Renal cortex interstitium (tissue), 11 donors: ENCODE data around the gene PPP1R7. TPM values are rescaled to one million over a fixed set of nuclear protein-coding genes. Genes with fewer than 3 reads are reported as not detected.
"Not testable (repeated sequence)": the region's sequence is repeated elsewhere in the genome, so short reads cannot be mapped to it uniquely, and the experiment has no call there.

Source experiments
- DNase-seq, 11 donors: peaks; one replicate each; pipeline ENCODE4 v3.0.0-alpha.2; 2013; ENCODE audit warnings: low read depth in 9 of 11, low spot score in 4 of 11; ENCODE audit errors: extremely low read depth in 1 of 11
- polyA plus RNA-seq, 3 donors: library from polyadenylated mRNA; unstranded; fragments of 120-200 nt; gene quantifications; one replicate each; pipeline ENCODE4 v1.2.1, GENCODE V29; 2013; ENCODE audit not compliant: insufficient read length in 3 of 3

Gene PPP1R7
- polyA plus RNA-seq, 3 donors, result 66.9 to 84.2 (median 77.4) TPM

GRCh38 chr2:241182126-241182525, 31.9 kb downstream of the PPP1R7 start:
- DNase-seq, result no peak

DNA sequence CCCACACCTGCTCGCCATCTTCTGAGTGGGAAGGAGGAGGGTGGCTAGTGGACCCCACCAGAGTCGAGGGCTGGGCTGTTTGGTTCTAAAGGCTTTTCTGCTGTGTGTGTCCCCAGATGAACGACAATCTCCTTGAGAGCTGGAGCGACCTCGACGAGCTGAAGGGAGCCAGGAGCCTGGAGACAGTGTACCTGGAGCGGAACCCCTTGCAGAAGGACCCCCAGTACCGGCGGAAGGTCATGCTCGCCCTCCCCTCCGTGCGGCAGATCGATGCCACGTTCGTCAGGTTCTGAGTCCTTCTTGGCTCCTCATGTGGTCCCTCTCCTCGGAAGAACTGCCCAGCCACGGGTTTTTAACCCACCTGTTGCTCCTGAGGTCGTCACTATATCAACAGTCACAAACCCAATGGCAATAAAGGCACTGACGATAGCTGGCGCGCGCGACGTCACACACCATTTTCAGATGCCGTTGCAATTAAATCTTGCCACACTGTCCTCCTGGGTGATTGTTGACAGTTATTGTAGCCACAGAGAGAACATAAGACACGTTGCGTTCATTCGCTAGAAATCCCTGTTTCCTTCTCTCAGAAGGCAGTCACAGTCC, 32.4 kb downstream of the PPP1R7 start:
- DNase-seq, result no peak

DNA sequence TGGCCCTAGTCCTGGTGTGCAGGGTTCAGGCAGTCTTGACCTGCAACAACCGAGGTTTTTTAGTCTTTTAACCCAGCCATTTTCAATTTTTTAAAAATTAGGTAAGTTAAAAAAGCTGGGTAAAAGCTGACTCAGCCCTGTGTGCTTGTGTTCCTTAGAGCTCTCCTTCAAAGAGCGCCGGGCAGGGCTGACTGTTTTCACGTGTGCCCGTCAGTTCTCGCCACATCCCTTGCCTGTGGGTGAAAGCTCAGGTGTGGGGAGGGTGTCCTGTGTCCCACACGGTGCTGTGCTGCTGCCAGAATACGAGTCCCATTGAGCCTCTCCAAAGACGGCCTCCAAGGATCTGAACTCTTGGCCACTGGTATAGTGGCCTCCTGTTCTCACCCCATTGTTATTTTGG, 33.0 kb downstream of the PPP1R7 start:
- DNase-seq, result no peak

DNA sequence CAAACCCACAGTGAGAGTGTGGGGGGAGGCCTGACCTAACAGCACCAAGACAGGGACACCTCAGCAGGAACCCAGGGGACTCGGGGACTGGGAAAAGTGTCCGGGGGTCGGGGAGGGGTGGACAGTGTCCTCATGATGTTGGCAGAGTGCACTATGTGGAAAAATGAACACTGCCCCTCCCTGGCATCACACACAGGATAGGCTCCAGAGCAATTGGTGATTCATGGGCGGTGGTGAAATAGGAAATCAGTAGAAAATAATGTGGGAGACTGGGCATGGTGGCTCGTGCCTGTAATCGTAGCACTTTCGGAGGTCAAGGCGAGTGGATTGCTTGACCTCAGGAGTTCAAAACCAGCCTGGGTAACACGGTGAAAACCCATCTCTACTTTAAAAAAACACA, 34.6 kb downstream of the PPP1R7 start:
- no peak for DNase-seq

GRCh38 chr2:241185961-241186360, 35.7 kb downstream of the PPP1R7 start:
- DNase-seq, result no peak

- no peak for DNase-seq
Measured at GRCh38 chr2:241187101-241187917, 37.0 kb downstream of the PPP1R7 start.

- DNase-seq, result no peak
Measured at GRCh38 chr2:241187918-241188234, 37.6 kb downstream of the PPP1R7 start.

GRCh38 chr2:241188361-241189092, 38.3 kb downstream of the PPP1R7 start, which contains the start of gene ANO7:
Gene ANO7, plus strand, starts transcription at chr2:241188677. Its CDS starts 1,387 bp downstream, at chr2:241190064.
- no peak for DNase-seq

DNA sequence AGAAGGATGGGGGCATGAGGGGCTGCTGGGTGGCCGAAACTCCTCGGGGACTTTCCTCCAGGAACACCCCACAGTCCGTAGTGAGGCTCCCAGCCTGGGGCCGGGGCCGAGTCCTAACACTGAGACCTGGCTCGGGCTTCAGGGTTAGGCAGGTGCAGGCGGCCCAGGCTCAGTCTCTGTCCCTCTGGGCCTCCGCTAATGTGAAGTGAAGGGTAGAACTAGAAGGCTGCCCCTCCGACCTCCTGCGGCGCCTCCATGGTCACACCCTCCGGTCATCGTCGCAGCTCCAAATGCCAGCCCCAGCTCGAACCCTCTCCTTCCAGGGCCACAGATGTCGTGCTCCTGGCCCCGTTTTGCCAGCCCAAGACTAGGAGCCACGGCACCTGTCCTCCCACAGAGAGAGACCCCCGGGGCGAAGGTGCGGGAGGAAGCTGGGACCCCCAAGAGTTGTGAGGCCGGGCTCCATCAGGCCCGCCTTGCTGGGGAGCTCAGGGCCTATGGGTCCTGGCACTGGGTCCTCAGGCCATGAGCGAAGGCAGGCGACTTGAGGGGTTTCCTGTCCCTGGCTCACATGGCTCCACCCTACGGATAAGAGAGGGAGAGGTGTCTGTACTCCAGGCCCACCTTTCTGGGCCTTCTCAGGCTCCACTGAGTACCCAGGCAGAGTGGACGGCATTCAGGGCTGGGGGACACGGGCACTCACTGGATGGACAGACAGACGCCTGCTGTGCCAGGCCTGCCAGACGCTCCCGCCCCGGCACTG, 39.0 kb downstream of the PPP1R7 start:
- DNase-seq, result no peak

- no peak for DNase-seq
Measured at GRCh38 chr2:241189856-241190201, 39.6 kb downstream of the PPP1R7 start.

GRCh38 chr2:241190291-241190981, 40.2 kb downstream of the PPP1R7 start:
- DNase-seq, result no peak

- no peak for DNase-seq
Measured at GRCh38 chr2:241191081-241191480, 40.8 kb downstream of the PPP1R7 start.

DNA sequence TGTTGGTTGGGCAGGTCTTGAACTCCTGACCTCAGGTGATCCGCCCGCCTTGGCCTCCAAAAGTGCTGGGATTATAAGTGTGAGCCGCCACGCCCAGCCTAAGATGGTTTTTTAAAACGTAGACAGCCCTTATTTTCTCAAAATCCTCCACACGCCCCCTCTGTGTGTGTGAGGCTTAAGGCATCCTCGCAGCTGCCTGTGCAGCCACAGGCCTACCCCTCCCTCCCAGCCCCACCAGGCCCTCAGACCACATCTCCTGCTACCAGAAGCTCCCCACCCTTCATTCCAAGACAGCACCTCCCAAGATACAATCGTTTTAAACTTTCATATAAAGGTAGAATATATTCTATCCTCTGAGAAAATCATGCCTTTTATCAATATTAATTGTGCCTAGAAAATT, 43.0 kb downstream of the PPP1R7 start:
- DNase-seq, result no peak

- DNase-seq, result no peak
Measured at GRCh38 chr2:241194811-241195210, 44.5 kb downstream of the PPP1R7 start.

- no peak for DNase-seq
Measured at GRCh38 chr2:241195506-241196130, 45.4 kb downstream of the PPP1R7 start.

- DNase-seq, result not testable (repeated sequence)
Measured at GRCh38 chr2:241197246-241197645, 47.0 kb downstream of the PPP1R7 start.

DNA sequence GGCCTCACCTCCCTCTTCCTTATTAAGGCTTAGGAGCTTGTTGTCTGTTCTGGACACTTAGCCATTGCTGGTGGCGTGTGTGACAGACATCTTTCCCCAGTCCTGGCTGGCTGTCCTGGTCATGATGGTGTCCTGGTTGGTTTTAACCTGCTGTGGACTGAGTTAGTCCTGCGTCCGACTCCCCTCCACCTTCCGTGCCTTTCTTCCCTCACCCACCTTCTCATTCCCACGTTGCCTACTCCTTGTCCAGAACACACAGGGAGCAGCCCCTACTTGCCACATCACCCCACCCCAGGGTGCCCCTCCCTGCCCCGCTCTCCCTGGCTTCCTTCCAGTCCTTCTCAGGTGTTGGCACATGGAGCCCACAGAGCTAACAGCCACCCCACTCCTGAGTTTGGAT, 47.7 kb downstream of the PPP1R7 start:
- DNase-seq, result no peak

GRCh38 chr2:241198381-241199279, 48.4 kb downstream of the PPP1R7 start:
- DNase-seq, result no peak
